A549 (cell line): ENCODE results near the gene USP4. TPM values are rescaled to one million over a fixed set of nuclear protein-coding genes. Genes with fewer than 3 reads are reported as not detected.

Experiments used
- ATAC-seq, 2 experiments: fragments of 200-7000 bp in 1 of 2; fragments of >200 bp in 1 of 2; cut with Nextera tagmentation in 1 of 2; cut with Tn5 transposase in 1 of 2; 3 replicates each; pipeline versions ENCODE4 v1.8.0 to v1.9.1; 2018 to 2020; ENCODE audit warnings: mild to moderate bottlenecking in 1 of 2, moderate library complexity in 1 of 2
- CTCF ChIA-PET: fragments of 300-600 bp; sonication (Branson Sonifier 250); formaldehyde crosslinking; extraction: SDS; loops from one replicate; lab custom pipeline; 2021; ENCODE audit warnings: antibody characterized with exemption, inconsistent platforms; lab: Yijun Ruan, JAX
- POLR2A ChIA-PET: fragments of 350-600 bp; formaldehyde crosslinking; extraction: SDS; loops from one replicate; lab custom pipeline; 2021; ENCODE audit warnings: antibody characterized with exemption, inconsistent platforms; lab: Yijun Ruan, JAX
- DNase-seq, 2 experiments: peaks; one replicate each; pipeline versions ENCODE4 v3.0.0 to v3.0.0-alpha.2; 2011 to 2016; ENCODE audit warnings: low read depth in 1 of 2, low spot score in 1 of 2
- FAIRE-seq: peaks from 2 replicates; lab custom pipeline; 2011; peaks lifted over from hg19 to GRCh38; lab: Jason Lieb, UNC
- H3K27ac ChIP-seq, 2 experiments: fragments of >200 bp; sonication (Bioruptor Twin); formaldehyde crosslinking; 3 replicates each; pipeline ENCODE4 v1.5.1; 2016 to 2017
- H3K4me1 ChIP-seq: fragments of >200 bp; sonication (Bioruptor Twin); formaldehyde crosslinking; 3 replicates; pipeline ENCODE4 v1.6.1; 2016
- H3K4me2 ChIP-seq: fragments of >200 bp; sonication (Bioruptor Twin); formaldehyde crosslinking; 3 replicates; pipeline ENCODE4 v1.6.1; 2016
- H3K4me3 ChIP-seq: fragments of >200 bp; sonication (Bioruptor Twin); formaldehyde crosslinking; 3 replicates; pipeline ENCODE4 v1.5.1; 2016
- H3K9me3 ChIP-seq: fragments of >200 bp; sonication (Bioruptor Twin); formaldehyde crosslinking; 3 replicates; pipeline ENCODE4 v1.6.1; 2016
- CBX2 ChIP-seq: fragments of 200-600 bp; sonication (generic); IDR thresholded peaks from 2 replicates; pipeline ENCODE4 v1.6.1; 2016; ENCODE audit warnings: low read depth, mild to moderate bottlenecking, borderline replicate concordance
- CBX8 ChIP-seq: fragments of 200-600 bp; sonication (generic); IDR thresholded peaks from 2 replicates; pipeline ENCODE4 v1.6.1; 2016
- CHD4 ChIP-seq: fragments of 200-600 bp; sonication (generic); IDR thresholded peaks from 2 replicates; pipeline ENCODE4 v1.6.1; 2016; ENCODE audit warnings: antibody characterized with exemption, mild to moderate bottlenecking, borderline replicate concordance
- EHF ChIP-seq: fragments of 250-450 bp; sonication (Bioruptor Pico); IDR thresholded peaks from 2 replicates; pipeline ENCODE4 v1.5.0; 2020; ENCODE audit warnings: mild to moderate bottlenecking
- FOXS1 ChIP-seq: fragments of 250-450 bp; sonication (Bioruptor Pico); IDR thresholded peaks from 2 replicates; pipeline ENCODE4 v1.5.0; 2020; ENCODE audit warnings: mild to moderate bottlenecking, moderate library complexity
- HEYL ChIP-seq: fragments of 250-450 bp; sonication (Bioruptor Pico); IDR thresholded peaks from 2 replicates; pipeline ENCODE4 v1.8.0; 2021; ENCODE audit warnings: mild to moderate bottlenecking, moderate library complexity
- HMGXB4 ChIP-seq: fragments of 250-450 bp; sonication (Bioruptor Pico); IDR thresholded peaks from 2 replicates; pipeline ENCODE4 v1.5.0; 2021; ENCODE audit warnings: mild to moderate bottlenecking, moderate library complexity, borderline replicate concordance
- HOXB13 ChIP-seq: fragments of 250-450 bp; sonication (Bioruptor Pico); IDR thresholded peaks from 2 replicates; pipeline ENCODE4 v1.5.0; 2020; ENCODE audit warnings: low read depth, mild to moderate bottlenecking, moderate library complexity
- KDM5A ChIP-seq: fragments of 200-600 bp; sonication (generic); IDR thresholded peaks from 2 replicates; pipeline ENCODE4 v1.6.1; 2016; ENCODE audit warnings: antibody characterized with exemption, mild to moderate bottlenecking
- MAFK ChIP-seq: fragments of 450-650 bp; IDR thresholded peaks from 2 replicates; pipeline ENCODE4 v1.6.1; 2014; ENCODE audit not compliant: partially characterized antibody
- NFE2L2 ChIP-seq: fragments of 150-350 bp; conservative IDR thresholded peaks from 2 replicates; pipeline ENCODE4 v1.6.1; 2014; ENCODE audit warnings: low read length
- NR3C1 ChIP-seq: fragments of >200 bp; sonication (Bioruptor Twin); formaldehyde crosslinking; IDR thresholded peaks from 3 replicates; pipeline ENCODE4 v1.6.1; 2017
- RAD21 ChIP-seq, 2 experiments: fragments of >200 bp in 1 of 2; sonication (Bioruptor Twin) in 1 of 2; formaldehyde crosslinking in 1 of 2; IDR thresholded peaks in 1 of 2; conservative IDR thresholded peaks in 1 of 2; 2 replicates in 1 of 2; 3 replicates in 1 of 2; pipeline ENCODE4 v1.6.1; 2012 to 2018; ENCODE audit warnings: inconsistent platforms in 1 of 2
- RCOR1 ChIP-seq: fragments of 150-350 bp; IDR thresholded peaks from 2 replicates; pipeline ENCODE4 v1.6.1; 2014; ENCODE audit warnings: antibody characterized with exemption, low read length, low read depth
- RFX5 ChIP-seq: fragments of 450-650 bp; IDR thresholded peaks from 2 replicates; pipeline ENCODE4 v1.7.1; 2014; ENCODE audit warnings: antibody characterized with exemption, mild to moderate bottlenecking, moderate library complexity
- RNF2 ChIP-seq: fragments of 200-600 bp; sonication (generic); IDR thresholded peaks from 2 replicates; pipeline ENCODE4 v1.6.1; 2016; ENCODE audit warnings: low read depth, mild to moderate bottlenecking, antibody characterized with exemption, moderate library complexity, borderline replicate concordance
- SMC3 ChIP-seq: fragments of >200 bp; sonication (Bioruptor Twin); formaldehyde crosslinking; IDR thresholded peaks from 3 replicates; pipeline ENCODE4 v1.6.1; 2018; ENCODE audit warnings: inconsistent platforms
- TFCP2L1 ChIP-seq: fragments of 250-450 bp; sonication (Bioruptor Pico); IDR thresholded peaks from 2 replicates; pipeline ENCODE4 v1.5.0; 2021; ENCODE audit warnings: mild to moderate bottlenecking
- TP53 ChIP-seq: fragments of 250-450 bp; sonication (Bioruptor Pico); IDR thresholded peaks from 2 replicates; pipeline ENCODE4 v1.5.0; 2021; ENCODE audit warnings: mild to moderate bottlenecking, moderate library complexity
- ZFP36 ChIP-seq: fragments of 450-650 bp; IDR thresholded peaks from 2 replicates; pipeline ENCODE4 v1.6.1; 2014; ENCODE audit warnings: borderline replicate concordance; ENCODE audit not compliant: partially characterized antibody
- ZSCAN20 ChIP-seq: fragments of 250-450 bp; sonication (Bioruptor Pico); IDR thresholded peaks from 2 replicates; pipeline ENCODE4 v1.8.0; 2022; ENCODE audit warnings: mild to moderate bottlenecking, moderate library complexity
- WGBS: methylation state at CpG from one replicate; pipeline ENCODE4 v1.1.6; 2017; ENCODE audit errors: missing lambda C conversion rate; 5-methylcytosine and 5-hydroxymethylcytosine counted together
- polyA plus RNA-seq, 4 experiments: library from polyadenylated mRNA; depleted of rRNA in 3 of 4; stranded (reverse); fragments of >200 nt; fragmentation: RNase III in 1 of 4; extraction: RNeasy Plus Mini Kit Qiagen cat#74134 plus additional on column Dnase treatment in 1 of 4; gene quantifications; 2 replicates in 3 of 4; 3 replicates in 1 of 4; pipeline ENCODE4 v1.2.3, GENCODE V29; 2011 to 2017
- TF ChIP-seq, protein P1 (sequence below): fragments of 150-350 bp; IDR thresholded peaks from 2 replicates; pipeline ENCODE4 v1.6.1; 2014; ENCODE audit warnings: low read depth, mild to moderate bottlenecking, low read length
- TF ChIP-seq, protein P2 (sequence below): IDR thresholded peaks from 2 replicates; pipeline ENCODE4 v1.6.1; 2012; ENCODE audit warnings: low read depth, borderline replicate concordance
- TF ChIP-seq, protein P3 (sequence below): fragments of >200 bp; sonication (Bioruptor Twin); formaldehyde crosslinking; IDR thresholded peaks from 2 replicates; pipeline ENCODE4 v1.6.1; 2016

USP4 gene
- polyA plus RNA-seq, 2 of the 4 experiments (the other 2 are of a cell fraction), result 12.9 to 23.7 TPM

DNA sequence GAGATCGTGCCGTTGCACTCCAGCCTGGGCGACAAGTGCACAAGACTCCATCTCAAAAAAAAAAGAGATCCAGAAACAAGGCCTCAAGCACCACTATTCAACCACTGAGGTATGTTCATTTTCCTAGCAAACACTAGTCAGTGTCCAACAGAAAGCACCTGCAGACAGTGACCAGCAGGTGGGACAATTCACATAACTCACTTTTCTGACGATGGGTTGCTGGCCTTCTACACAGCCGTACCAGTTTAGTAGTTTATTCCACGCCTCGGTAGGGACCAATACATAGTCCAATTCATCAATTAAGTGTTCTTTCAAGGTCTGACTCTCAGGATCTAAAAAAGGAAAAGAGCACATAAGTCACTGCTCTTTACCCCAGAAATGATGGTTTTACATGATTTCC lies 12.4 kb downstream of the USP4 start:
- CTCF ChIA-PET, result interaction anchor here (0.9 to 1.0 kb wide), 2 partner anchors 10 to 120 kb away, joined by 4 to 5 read pairs; no protein-coding TSS in a partner anchor
- DNase-seq (peak in 1 of 2 experiments; percentile 44), FAIRE-seq (no peak), ATAC-seq (peak; percentile 70 to 82; a peak in 5 of 6 replicates)
- Histone ChIP-seq H3K4me2 (no peak overlapping the region), H3K9me3 (no peaks in the 10 kb centered on the region), H3K4me1 (no peaks in the 10 kb centered on the region), H3K27ac (no peak overlapping the region), H3K4me3 (no peak overlapping the region)
- WGBS, result 86% methylated on average over 7 of the region's 7 CpGs
- TF ChIP-seq ZFP36, result no peak
- TF ChIP-seq, protein P1, sequence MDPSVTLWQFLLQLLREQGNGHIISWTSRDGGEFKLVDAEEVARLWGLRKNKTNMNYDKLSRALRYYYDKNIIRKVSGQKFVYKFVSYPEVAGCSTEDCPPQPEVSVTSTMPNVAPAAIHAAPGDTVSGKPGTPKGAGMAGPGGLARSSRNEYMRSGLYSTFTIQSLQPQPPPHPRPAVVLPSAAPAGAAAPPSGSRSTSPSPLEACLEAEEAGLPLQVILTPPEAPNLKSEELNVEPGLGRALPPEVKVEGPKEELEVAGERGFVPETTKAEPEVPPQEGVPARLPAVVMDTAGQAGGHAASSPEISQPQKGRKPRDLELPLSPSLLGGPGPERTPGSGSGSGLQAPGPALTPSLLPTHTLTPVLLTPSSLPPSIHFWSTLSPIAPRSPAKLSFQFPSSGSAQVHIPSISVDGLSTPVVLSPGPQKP, result no peak
- TF ChIP-seq CBX2, result no peak
- 0 out of 3 replicates have a peak, but pooled peaks have one; percentile 14 for TF ChIP-seq SMC3
- TF ChIP-seq NR3C1, result no peak
- no peak for TF ChIP-seq RCOR1
- TF ChIP-seq HMGXB4 (CRISPR knock-in tag), result no peak
- TF ChIP-seq CHD4, result no peak
- no peak for TF ChIP-seq RNF2
- TF ChIP-seq TFCP2L1 (CRISPR knock-in tag), result no peak
- peak in 1 of 2 experiments; percentile 23; a peak in 1 of 5 replicates for TF ChIP-seq RAD21 (conservative IDR thresholded peaks at IDR 0.05 in 1 of 2, IDR thresholded peaks at IDR 0.05 in 1 of 2)
- no peak for TF ChIP-seq KDM5A
- no peak for TF ChIP-seq EHF (CRISPR knock-in tag)
- TF ChIP-seq, protein P2, sequence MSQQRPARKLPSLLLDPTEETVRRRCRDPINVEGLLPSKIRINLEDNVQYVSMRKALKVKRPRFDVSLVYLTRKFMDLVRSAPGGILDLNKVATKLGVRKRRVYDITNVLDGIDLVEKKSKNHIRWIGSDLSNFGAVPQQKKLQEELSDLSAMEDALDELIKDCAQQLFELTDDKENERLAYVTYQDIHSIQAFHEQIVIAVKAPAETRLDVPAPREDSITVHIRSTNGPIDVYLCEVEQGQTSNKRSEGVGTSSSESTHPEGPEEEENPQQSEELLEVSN, result no peak
- no peak for TF ChIP-seq HOXB13 (CRISPR knock-in tag)
- TF ChIP-seq CBX8, result no peak
- TF ChIP-seq RFX5, result no peak
- POLR2A ChIA-PET, result no interaction called here

DNA sequence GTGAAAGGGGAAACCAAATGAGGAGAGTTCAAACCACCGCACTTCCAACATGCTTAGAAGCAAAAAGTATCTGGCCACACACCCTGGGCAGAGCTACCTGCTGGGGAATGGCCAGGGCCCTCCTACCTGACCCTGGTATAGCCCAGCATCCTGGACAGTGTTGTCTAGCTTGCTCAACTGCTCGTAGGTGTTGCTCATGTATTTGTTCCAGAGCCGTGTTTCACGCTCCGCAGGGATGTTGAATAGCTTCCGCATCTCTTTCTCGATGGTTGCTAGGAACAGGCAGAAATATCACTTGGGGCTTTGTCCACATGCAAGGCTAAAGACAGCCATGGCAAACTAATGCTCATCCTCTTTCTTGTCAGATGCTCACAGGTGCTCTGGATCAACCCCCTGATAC lies 15.1 kb downstream of the USP4 start:
- no peak overlapping the region for H3K4me3 ChIP-seq
- no peaks in the 10 kb centered on the region for H3K9me3 ChIP-seq
- ChIA-PET POLR2A (no interaction called here), CTCF (interaction anchor here (0.8 kb wide), 1 partner anchor 191 kb away, joined by 3 read pairs; no protein-coding TSS in a partner anchor)
- H3K27ac ChIP-seq, result no peak overlapping the region
- no peak for TF ChIP-seq TP53 (CRISPR knock-in tag)
- TF ChIP-seq KDM5A, result no peak
- no peak for TF ChIP-seq HMGXB4 (CRISPR knock-in tag)
- no peak for TF ChIP-seq ZSCAN20 (CRISPR knock-in tag)
- TF ChIP-seq NFE2L2, result no peak
- TF ChIP-seq NR3C1, result no peak
- no peak for TF ChIP-seq MAFK
- TF ChIP-seq HEYL, result no peak
- no peak for TF ChIP-seq FOXS1 (CRISPR knock-in tag)
- TF ChIP-seq RNF2, result no peak
- TF ChIP-seq, protein P3, sequence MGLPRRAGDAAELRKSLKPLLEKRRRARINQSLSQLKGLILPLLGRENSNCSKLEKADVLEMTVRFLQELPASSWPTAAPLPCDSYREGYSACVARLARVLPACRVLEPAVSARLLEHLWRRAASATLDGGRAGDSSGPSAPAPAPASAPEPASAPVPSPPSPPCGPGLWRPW, result no peak
- DNase-seq (no peak), ATAC-seq (no peak), FAIRE-seq (no peak)
- no peaks in the 10 kb centered on the region for H3K4me1 ChIP-seq
- WGBS, result 100% methylated on average over 7 of the region's 7 CpGs
- H3K4me2 ChIP-seq, result no peak overlapping the region
